Panc1 (cell line): ENCODE measurements around the gene LY86. TPM values are rescaled to one million over a fixed set of nuclear protein-coding genes. Genes with fewer than 3 reads are reported as not detected.

ENCODE experiments used
- ATAC-seq: fragments of 200-7000 bp; cut with Tn5 transposase; 2 replicates; pipeline ENCODE4 v1.9.1; 2020; ENCODE audit warnings: mild to moderate bottlenecking, moderate library complexity
- BruUV-seq: library from RNA; stranded (reverse); fragments of 400-500 nt; replicated peaks from 2 replicates; lab custom pipeline; 2021; lab: Mats Ljungman, UMichigan
- CTCF ChIA-PET: fragments of 300-600 bp; sonication (Branson Sonifier 250); formaldehyde crosslinking; loops from one replicate; lab custom pipeline; 2022; ENCODE audit warnings: antibody characterized with exemption; lab: Charles Lee
- POLR2A ChIA-PET: fragments of 300-600 bp; sonication (Branson Sonifier 250); formaldehyde crosslinking; loops from one replicate; lab custom pipeline; 2022; ENCODE audit warnings: antibody characterized with exemption; lab: Charles Lee
- DNase-seq: peaks from one replicate; pipeline ENCODE4 v3.0.0-alpha.2; 2010; ENCODE audit warnings: low read depth, low spot score
- H3K27ac ChIP-seq: 2 replicates; pipeline ENCODE4 v1.5.1; 2011; ENCODE audit warnings: mild to moderate bottlenecking, low read length, inconsistent platforms
- H3K27me3 ChIP-seq: fragments of 200-500 bp; sonication (Bioruptor generic); 2 replicates; pipeline ENCODE4 v1.6.0; 2014; ENCODE audit warnings: low read length, inconsistent platforms; ENCODE audit not compliant: control insufficient read depth, insufficient read depth
- H3K36me3 ChIP-seq: fragments of 200-500 bp; sonication (Bioruptor generic); 2 replicates; pipeline ENCODE4 v1.5.1; 2014; ENCODE audit warnings: inconsistent platforms, mild to moderate bottlenecking, low read length, moderate library complexity; ENCODE audit not compliant: control insufficient read depth, insufficient read depth
- H3K4me1 ChIP-seq: 2 replicates; pipeline ENCODE4 v1.5.1; 2011; ENCODE audit warnings: inconsistent platforms, mild to moderate bottlenecking, low read length, moderate library complexity; ENCODE audit not compliant: control insufficient read depth, insufficient read depth
- H3K4me3 ChIP-seq, 2 experiments: 2 replicates each; pipeline ENCODE4 v1.5.1; 2011 to 2012; ENCODE audit warnings: low read depth in 2 of 2, low read length in 2 of 2, mild to moderate bottlenecking in 2 of 2, inconsistent platforms in 1 of 2, moderate library complexity in 1 of 2
- H3K9me3 ChIP-seq: fragments of 200-500 bp; sonication (Bioruptor generic); 2 replicates; pipeline ENCODE4 v1.5.1; 2014; ENCODE audit warnings: low read depth, mild to moderate bottlenecking, inconsistent platforms, low read length, moderate library complexity; ENCODE audit not compliant: control insufficient read depth, insufficient read depth
- POLR2AphosphoS5 ChIP-seq: IDR thresholded peaks from 2 replicates; pipeline ENCODE4 v1.6.1; 2012; ENCODE audit warnings: mild to moderate bottlenecking, low read depth, low read length, moderate library complexity
- SIN3A ChIP-seq: IDR thresholded peaks from 2 replicates; pipeline ENCODE4 v1.6.1; 2012; ENCODE audit warnings: low read depth, mild to moderate bottlenecking, low read length, moderate library complexity, borderline replicate concordance; ENCODE audit not compliant: insufficient read depth
- TCF7L2 ChIP-seq: IDR thresholded peaks from 2 replicates; pipeline ENCODE4 v1.6.1; 2011; ENCODE audit warnings: mild to moderate bottlenecking, low read depth, low read length, inconsistent platforms
- in situ Hi-C: cut with HindIII; loops from 2 replicates; pipeline ENCODE4 v1.10.0; 2016; ENCODE audit warnings: low sequenced_read_pairs, low pct_unique_long_range_greater_than_20kb
- intact Hi-C: fragments of 100-400 bp; cut with micrococcal nuclease; formaldehyde crosslinking; loops from one replicate; pipeline ENCODE4 v1.10.0; 2022; ENCODE audit not compliant: unreplicated experiment
- total RNA-seq: library from RNA; stranded (reverse); gene quantifications from one replicate; pipeline ENCODE4 v1.2.1, GENCODE V29; 2021; ENCODE audit not compliant: unreplicated experiment
- TF ChIP-seq, protein P1 (sequence below): fragments of 450-650 bp; IDR thresholded peaks from 2 replicates; pipeline ENCODE4 v1.5.1; 2017; ENCODE audit warnings: mild to moderate bottlenecking
- TF ChIP-seq, protein P2 (sequence below), 2 experiments: IDR thresholded peaks; 2 replicates each; pipeline ENCODE4 v1.6.1; 2011 to 2012; ENCODE audit warnings: low read depth in 2 of 2, control low read depth in 1 of 2, low read length in 1 of 2, mild to moderate bottlenecking in 1 of 2, moderate library complexity in 1 of 2; ENCODE audit not compliant: insufficient read depth in 1 of 2

The LY86 gene
- total RNA-seq, 1 experiment from 2014 or later: not detected

DNA sequence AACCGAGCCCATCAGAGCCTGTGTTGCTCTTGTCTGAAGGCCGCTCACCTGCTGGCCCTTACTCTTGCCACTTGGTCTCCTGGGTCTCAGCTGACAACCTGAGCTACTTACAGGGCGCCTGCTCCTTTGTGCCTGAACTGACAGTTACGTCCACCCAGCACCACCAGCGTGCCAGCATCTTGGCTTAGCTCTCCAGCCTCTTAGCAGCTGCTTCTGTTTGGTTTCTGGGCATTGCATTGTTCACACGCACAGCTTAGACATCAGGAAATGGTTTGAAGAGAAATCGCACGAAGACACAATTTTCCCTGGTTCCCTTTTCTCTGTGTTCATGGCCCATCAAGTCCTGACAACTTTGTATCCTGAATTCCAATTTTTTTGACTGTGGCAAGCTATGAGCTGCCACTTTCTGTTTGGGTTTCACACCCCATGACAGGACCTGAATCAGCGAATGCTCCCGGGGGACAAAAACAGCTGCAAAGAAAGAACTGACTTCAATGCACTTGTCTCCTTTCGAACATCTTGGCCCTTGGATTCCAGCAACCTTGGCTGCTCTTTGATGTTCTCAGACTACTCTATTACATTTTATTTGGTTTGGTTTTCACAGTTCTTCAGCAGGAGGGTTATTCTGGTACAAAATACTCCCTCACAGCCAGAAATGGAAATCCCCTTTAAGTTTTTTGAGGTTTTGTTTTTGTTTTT is 45.2 kb upstream of the LY86 start:
- Histone ChIP-seq H3K4me1 (no peaks in the 10 kb centered on the region), H3K27ac (no peak overlapping the region), H3K27me3 (no peaks in the 10 kb centered on the region), H3K4me3 (no peak overlapping the region), H3K9me3 (no peaks in the 10 kb centered on the region), H3K36me3 (no peaks in the 10 kb centered on the region)
- intact Hi-C loops: no loop called here
- no peak for TF ChIP-seq SIN3A
- TF ChIP-seq, protein P1, sequence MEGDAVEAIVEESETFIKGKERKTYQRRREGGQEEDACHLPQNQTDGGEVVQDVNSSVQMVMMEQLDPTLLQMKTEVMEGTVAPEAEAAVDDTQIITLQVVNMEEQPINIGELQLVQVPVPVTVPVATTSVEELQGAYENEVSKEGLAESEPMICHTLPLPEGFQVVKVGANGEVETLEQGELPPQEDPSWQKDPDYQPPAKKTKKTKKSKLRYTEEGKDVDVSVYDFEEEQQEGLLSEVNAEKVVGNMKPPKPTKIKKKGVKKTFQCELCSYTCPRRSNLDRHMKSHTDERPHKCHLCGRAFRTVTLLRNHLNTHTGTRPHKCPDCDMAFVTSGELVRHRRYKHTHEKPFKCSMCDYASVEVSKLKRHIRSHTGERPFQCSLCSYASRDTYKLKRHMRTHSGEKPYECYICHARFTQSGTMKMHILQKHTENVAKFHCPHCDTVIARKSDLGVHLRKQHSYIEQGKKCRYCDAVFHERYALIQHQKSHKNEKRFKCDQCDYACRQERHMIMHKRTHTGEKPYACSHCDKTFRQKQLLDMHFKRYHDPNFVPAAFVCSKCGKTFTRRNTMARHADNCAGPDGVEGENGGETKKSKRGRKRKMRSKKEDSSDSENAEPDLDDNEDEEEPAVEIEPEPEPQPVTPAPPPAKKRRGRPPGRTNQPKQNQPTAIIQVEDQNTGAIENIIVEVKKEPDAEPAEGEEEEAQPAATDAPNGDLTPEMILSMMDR: no peak
- no peak for TF ChIP-seq POLR2AphosphoS5
- no peak for TF ChIP-seq TCF7L2
- TF ChIP-seq, protein P2, sequence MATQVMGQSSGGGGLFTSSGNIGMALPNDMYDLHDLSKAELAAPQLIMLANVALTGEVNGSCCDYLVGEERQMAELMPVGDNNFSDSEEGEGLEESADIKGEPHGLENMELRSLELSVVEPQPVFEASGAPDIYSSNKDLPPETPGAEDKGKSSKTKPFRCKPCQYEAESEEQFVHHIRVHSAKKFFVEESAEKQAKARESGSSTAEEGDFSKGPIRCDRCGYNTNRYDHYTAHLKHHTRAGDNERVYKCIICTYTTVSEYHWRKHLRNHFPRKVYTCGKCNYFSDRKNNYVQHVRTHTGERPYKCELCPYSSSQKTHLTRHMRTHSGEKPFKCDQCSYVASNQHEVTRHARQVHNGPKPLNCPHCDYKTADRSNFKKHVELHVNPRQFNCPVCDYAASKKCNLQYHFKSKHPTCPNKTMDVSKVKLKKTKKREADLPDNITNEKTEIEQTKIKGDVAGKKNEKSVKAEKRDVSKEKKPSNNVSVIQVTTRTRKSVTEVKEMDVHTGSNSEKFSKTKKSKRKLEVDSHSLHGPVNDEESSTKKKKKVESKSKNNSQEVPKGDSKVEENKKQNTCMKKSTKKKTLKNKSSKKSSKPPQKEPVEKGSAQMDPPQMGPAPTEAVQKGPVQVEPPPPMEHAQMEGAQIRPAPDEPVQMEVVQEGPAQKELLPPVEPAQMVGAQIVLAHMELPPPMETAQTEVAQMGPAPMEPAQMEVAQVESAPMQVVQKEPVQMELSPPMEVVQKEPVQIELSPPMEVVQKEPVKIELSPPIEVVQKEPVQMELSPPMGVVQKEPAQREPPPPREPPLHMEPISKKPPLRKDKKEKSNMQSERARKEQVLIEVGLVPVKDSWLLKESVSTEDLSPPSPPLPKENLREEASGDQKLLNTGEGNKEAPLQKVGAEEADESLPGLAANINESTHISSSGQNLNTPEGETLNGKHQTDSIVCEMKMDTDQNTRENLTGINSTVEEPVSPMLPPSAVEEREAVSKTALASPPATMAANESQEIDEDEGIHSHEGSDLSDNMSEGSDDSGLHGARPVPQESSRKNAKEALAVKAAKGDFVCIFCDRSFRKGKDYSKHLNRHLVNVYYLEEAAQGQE (IDR thresholded peaks at IDR 0.05; ENCODE audit: insufficient read depth in 1 of 2, low read depth in 2 of 2, low read length in 1 of 2): no peak
- BruUV-seq: no TSS peak
- in situ Hi-C loops: no loop called here
- ChIA-PET CTCF (no interaction called here), POLR2A (no interaction called here)
- no peak for ATAC-seq
- DNase-seq: no peak

DNA sequence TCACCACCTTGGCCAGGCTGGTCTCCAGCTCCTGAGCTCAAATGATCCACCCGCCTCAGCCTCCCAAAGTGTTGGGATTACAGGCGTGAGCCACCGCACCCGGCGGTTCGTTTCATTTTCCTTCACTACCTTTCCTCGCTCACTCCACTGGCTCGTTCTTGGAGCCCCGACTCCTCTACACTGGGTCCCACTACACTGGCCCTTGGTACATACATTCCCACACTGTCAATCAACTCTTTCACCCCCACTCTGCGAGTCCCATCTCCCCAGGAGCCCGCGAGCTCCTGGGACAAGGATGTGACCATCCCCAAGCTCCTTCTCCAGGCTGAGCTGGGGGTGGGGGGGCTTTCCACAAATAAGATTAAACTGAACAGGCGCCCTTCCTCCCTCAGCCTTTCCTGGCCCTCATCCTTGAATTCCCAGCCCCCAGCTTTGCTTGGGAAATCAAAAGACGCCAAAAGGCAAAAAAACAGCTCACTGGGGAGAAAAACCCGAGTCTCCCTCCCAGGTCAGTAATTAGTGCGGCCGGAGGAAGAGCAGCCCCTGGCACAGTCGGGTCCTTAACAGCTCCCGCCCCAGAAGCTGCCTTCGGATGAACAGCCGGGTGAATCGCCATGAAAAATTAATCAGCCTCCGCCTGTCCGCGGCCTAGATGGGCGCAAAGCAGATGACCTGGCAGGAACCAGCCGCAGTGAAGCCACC is 42.8 kb upstream of the LY86 start:
- ATAC-seq (no peak), DNase-seq (no peak)
- in situ Hi-C loops: no loop called here
- Histone ChIP-seq H3K9me3 (no peaks in the 10 kb centered on the region), H3K4me3 (no peak overlapping the region; a peak in 2 of 4 replicates), H3K27ac (no peak overlapping the region), H3K36me3 (no peaks in the 10 kb centered on the region), H3K27me3 (peaks cover 6% of the 10 kb centered on the region), H3K4me1 (no peaks in the 10 kb centered on the region)
- BruUV-seq: no TSS peak
- POLR2A ChIA-PET: no interaction called here
- intact Hi-C loops: no loop called here
- CTCF ChIA-PET: interaction anchor here (1.8 kb wide), 1 partner anchor 488 kb away, joined by 7 read pairs; no protein-coding TSS in a partner anchor
- TF ChIP-seq, protein P2 (IDR thresholded peaks at IDR 0.05; ENCODE audit: insufficient read depth in 1 of 2, low read depth in 2 of 2, low read length in 1 of 2): no peak
- TF ChIP-seq SIN3A: no peak
- TF ChIP-seq TCF7L2: no peak
- TF ChIP-seq, protein P1: no peak
- TF ChIP-seq POLR2AphosphoS5: no peak
